Epithelial cell of esophagus (primary cell): Measurements from ENCODE around the gene FAM237B.

Source experiments
- DNase-seq: peaks from one replicate; pipeline ENCODE4 v3.0.0; 2010; ENCODE audit warnings: low read depth
- H3K4me3 ChIP-seq: 2 replicates; pipeline ENCODE4 v1.5.1; 2011; ENCODE audit warnings: mild to moderate bottlenecking, low read length, control low read depth
- TF ChIP-seq, protein P1 (sequence below): IDR thresholded peaks from 2 replicates; pipeline ENCODE4 v1.5.1; 2011; ENCODE audit warnings: low read depth, mild to moderate bottlenecking, low read length, control low read depth, inconsistent platforms; ENCODE audit not compliant: insufficient read depth; ENCODE audit errors: missing control alignments

FAM237B gene

DNA sequence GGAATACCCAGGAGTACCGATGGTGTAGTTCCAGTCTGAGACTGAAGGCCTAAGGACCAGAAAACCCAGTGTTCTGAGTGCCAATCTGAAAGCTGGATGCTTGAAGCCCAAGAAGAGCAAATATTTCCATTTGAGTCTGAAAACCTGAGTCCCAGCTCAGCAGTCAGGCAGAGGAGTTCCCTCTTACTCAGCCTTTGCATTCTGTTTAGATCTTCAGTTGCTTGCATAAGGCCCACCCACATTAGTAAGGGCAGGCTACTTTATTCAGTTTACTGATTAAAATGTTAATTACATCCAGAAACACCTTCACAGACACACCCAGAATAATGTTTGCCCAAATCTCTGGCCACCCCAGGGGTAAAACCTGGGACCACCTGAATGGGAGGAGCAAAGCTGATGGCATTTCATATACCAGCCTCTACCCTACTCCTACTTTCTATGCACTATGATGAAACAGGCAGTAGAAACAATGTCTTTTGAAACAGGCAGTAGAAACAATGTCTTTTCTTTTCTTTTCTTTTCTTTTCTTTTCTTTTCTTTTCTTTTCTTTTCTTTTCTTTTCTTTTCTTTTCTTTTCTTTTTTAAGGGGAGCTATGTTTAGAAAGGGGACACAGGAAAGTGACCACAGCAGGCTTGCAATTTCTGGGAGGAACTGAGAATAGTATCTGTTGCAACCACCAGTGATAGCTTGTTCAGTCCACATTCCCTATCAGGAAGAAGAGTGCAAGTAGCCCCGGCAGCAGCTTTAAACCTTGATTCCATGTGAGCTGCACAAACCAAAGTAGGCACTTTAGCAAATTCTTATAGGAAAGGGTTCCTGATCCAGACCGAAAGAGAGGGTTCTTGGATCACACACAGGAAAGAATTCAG lies 30.6 kb downstream of the FAM237B start:
- no peak for DNase-seq
- TF ChIP-seq, protein P1, sequence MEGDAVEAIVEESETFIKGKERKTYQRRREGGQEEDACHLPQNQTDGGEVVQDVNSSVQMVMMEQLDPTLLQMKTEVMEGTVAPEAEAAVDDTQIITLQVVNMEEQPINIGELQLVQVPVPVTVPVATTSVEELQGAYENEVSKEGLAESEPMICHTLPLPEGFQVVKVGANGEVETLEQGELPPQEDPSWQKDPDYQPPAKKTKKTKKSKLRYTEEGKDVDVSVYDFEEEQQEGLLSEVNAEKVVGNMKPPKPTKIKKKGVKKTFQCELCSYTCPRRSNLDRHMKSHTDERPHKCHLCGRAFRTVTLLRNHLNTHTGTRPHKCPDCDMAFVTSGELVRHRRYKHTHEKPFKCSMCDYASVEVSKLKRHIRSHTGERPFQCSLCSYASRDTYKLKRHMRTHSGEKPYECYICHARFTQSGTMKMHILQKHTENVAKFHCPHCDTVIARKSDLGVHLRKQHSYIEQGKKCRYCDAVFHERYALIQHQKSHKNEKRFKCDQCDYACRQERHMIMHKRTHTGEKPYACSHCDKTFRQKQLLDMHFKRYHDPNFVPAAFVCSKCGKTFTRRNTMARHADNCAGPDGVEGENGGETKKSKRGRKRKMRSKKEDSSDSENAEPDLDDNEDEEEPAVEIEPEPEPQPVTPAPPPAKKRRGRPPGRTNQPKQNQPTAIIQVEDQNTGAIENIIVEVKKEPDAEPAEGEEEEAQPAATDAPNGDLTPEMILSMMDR: no peak
- H3K4me3 ChIP-seq: no peak overlapping the region

DNA sequence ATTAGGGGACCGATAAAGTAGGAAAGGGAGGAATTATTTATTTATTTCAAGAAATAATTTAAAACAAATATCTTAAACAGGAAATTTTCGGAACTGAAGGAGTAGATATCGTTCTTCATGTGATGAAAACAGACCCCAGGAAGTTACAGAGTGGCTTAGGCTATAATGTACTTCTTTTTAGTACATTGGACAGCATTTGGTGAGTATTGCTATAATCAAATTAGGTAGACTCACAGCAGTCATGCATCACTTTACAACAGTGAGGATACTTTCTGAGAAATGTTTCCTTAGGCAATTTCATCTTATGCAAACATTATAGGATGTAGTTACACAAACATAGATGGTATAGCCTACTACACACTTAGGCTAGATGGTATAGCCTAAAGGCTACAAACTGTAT lies 33.0 kb downstream of the FAM237B start:
- no peak for DNase-seq
- H3K4me3 ChIP-seq: no peak overlapping the region
- TF ChIP-seq, protein P1: no peak

DNA sequence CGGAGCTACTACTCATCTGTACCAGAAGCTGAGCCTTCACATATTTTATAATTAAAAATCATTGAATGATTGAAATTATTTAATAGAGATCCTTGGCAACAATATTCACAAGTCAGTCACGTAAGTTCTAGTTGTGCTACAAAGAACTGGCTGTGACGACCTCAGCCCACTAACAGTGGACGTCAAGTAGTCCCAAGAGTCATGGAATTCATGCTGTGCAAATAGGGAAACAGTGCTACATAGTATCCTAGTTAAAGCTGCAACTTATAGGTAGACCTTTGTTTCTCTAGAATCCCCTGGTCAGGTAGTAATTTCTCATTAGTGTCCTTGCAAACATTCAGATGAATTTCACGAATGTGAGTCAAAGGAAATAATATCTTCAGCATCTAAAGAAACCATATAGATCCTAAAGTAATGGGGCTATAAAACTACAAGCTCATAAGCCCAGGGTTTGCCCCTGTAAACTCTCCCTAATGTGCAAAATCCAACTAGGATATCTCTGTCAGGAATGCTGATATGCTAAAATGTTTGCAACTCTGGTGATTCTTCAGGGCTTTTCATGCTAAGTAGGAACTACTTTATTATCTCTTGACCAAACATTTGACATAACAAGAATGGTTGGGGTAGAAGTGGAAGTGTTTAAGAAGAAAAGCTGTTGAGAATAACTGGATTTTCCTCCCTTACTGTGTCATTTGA lies 44.9 kb downstream of the FAM237B start:
- no peak for DNase-seq
- no peak overlapping the region for H3K4me3 ChIP-seq
- TF ChIP-seq, protein P1: no peak

DNA sequence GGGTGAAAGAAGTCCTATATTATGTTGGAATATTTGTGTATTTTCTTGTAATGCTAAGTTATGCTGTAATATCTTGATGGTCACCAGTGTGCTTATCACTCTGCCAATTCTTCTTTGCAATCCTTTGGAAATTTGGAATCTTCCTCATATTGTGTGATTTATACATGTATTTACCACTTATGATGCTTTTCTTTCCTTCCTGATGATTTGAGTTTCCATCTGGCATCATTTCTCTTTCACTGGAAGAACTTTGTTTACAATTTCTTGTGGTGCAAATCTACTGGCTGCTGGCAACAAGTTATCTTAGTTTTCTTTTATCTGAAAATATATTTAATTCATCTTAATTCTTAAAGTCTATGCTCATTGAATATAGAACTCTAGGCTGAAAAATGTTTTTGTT lies 46.9 kb downstream of the FAM237B start:
- DNase-seq: no peak
- H3K4me3 ChIP-seq: no peak overlapping the region
- TF ChIP-seq, protein P1: no peak

DNA sequence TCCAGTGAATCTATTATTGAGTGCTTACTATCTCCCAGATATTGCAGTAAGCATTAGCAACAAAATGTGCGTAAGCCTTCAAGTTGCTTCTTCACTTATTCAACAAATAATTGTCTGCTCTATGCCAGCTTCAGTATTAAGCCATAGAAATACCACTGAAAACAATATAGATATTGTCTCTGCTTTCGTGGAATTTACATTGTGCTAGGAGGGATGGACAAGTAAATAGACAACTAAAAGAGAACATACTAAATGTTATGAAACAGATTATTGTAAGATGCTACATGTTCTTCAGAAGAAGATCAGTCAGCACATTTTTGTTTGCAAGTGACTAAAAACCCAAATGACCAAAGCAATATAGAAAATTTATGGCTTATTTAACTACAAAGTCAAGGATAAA lies 48.9 kb downstream of the FAM237B start:
- TF ChIP-seq, protein P1: no peak
- no peak for DNase-seq
- no peak overlapping the region for H3K4me3 ChIP-seq

DNA sequence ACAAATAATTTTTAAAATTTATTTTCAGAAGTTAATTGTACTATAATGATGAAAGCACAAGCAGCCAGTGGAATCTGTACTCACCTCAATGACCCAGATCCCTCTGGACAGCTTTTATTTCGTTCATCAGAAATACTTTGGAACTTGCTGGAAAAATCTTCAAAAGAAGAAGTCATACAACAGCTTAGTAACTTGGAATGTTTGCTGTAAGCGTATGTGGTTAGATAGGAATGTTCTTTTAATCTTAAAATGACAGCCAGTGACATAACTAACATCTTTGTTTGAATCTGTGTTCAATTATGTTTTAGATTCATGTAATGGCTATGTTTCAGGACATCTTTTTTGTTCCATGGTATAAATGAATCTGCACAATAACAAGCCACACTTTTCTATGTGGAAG lies 49.4 kb downstream of the FAM237B start:
- TF ChIP-seq, protein P1: no peak
- no peak overlapping the region for H3K4me3 ChIP-seq
- peak; percentile 21 for DNase-seq
